HG03135 (cell line): Measurements from ENCODE around the gene ZNF700.
A peak's percentile ranks its signal among the peaks of the same experiment; 100 is the strongest.
"Not testable (repeated sequence)": the region's sequence is repeated elsewhere in the genome, so short reads cannot be mapped to it uniquely, and the experiment has no call there.

ENCODE experiments used
- ATAC-seq: cut with Tn5 transposase; IDR thresholded peaks from one replicate; pipeline ENCODE4 v1.9.1; 2021; ENCODE audit warnings: mild to moderate bottlenecking, moderate library complexity; ENCODE audit not compliant: unreplicated experiment

The ZNF700 gene

GRCh38 chr19:11938383-11938782 is 13.5 kb downstream of the ZNF700 start:
- not testable (repeated sequence) for ATAC-seq

- ATAC-seq: not testable (repeated sequence)
Measured at GRCh38 chr19:11941361-11941887, 16.5 kb downstream of the ZNF700 start.

DNA sequence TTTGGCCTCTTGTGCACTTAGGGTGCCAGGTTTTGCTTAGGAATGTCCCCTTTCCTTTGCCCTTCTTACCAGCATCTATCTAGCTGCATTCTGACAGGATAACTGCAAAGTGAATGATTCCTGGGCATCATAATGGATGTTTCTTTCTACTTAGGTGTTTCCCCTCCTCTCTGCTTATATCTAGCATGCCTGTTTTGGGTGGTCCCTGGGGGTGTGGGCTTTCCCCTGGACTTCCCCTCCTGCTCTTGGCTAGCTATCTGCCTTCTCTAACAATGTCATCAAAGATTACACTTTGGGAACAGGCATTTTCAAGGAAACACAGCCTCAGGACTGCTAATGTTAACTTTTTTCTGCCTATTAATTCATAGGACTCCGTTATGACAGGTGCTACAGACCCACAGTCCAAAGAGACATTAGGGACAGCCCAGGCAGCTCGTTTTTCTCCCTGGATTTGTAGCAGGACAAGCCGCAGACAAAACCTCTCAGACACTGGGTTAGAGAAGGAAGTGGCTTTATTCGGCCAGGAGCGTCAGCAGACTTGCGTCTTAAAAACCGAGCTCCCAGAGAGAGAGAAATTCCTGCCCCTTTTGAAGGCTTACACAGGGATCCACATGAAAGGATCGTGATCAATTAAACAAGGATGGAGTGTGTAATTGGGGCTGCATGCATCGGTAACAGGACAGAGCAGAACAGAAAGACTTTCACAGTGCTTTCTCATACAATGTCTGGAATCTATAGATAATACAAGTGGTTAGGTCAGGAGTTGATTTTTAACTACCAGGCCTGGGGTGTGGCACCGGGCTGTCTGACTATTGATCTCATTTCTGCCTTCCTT is 17.3 kb downstream of the ZNF700 start:
- no peak for ATAC-seq

DNA sequence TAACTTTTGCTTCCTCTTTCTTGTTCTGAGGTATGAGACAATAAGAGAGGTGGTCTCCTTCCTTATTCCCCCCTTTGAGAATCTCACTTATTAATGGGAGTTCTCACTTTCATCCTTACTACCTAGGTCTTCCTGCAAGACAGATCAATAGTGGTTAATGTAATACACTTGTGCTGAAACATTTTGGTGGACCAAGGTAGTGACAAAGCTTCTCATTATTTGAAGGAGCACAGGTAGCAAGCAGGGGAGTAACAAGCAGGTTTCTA is 17.9 kb downstream of the ZNF700 start:
- no peak for ATAC-seq

GRCh38 chr19:11944656-11945055 is 19.7 kb downstream of the ZNF700 start:
- ATAC-seq: no peak

- ATAC-seq: no peak
Measured at GRCh38 chr19:11948646-11949045, 23.7 kb downstream of the ZNF700 start.

DNA sequence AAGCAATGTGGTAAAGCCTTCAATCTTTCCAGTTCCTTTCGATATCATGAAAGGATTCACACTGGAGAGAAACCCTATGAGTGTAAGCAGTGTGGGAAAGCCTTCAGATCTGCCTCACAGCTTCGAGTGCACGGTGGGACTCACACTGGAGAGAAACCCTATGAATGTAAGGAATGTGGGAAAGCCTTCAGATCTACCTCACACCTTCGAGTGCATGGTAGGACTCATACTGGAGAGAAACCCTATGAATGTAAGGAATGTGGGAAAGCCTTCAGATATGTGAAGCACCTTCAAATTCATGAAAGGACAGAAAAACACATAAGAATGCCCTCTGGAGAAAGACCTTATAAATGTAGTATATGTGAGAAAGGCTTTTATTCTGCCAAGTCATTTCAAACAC is 24.3 kb downstream of the ZNF700 start:
- no peak for ATAC-seq

DNA sequence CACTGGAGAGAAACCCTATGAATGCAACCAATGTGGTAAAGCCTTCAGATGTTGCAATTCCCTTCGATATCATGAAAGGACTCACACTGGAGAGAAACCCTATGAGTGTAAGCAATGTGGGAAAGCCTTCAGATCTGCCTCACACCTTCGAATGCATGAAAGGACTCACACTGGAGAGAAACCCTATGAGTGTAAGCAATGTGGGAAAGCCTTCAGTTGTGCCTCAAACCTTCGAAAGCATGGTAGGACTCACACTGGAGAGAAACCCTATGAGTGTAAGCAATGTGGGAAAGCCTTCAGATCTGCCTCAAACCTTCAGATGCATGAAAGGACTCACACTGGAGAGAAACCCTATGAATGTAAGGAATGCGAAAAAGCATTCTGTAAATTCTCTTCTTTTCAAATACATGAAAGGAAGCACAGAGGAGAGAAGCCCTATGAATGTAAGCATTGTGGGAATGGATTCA is 24.7 kb downstream of the ZNF700 start:
- not testable (repeated sequence) for ATAC-seq

DNA sequence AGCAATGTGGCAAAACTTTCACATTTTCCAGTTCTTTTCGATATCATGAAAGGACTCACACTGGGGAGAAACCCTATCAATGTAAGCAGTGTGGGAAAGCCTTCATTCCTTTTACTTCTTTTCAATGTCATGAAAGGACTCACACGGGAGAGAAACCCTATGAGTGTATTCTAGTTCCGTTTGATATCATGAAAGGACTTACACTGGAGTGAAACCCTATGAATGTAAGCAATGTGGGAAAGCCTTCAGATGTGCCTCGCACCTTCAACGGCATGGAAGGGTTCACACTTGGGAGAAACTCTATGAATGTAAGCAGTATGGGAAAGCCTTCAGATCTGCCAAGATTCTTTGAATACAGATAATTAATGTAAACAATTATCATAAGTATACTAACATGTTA is 25.4 kb downstream of the ZNF700 start:
- ATAC-seq: no peak

DNA sequence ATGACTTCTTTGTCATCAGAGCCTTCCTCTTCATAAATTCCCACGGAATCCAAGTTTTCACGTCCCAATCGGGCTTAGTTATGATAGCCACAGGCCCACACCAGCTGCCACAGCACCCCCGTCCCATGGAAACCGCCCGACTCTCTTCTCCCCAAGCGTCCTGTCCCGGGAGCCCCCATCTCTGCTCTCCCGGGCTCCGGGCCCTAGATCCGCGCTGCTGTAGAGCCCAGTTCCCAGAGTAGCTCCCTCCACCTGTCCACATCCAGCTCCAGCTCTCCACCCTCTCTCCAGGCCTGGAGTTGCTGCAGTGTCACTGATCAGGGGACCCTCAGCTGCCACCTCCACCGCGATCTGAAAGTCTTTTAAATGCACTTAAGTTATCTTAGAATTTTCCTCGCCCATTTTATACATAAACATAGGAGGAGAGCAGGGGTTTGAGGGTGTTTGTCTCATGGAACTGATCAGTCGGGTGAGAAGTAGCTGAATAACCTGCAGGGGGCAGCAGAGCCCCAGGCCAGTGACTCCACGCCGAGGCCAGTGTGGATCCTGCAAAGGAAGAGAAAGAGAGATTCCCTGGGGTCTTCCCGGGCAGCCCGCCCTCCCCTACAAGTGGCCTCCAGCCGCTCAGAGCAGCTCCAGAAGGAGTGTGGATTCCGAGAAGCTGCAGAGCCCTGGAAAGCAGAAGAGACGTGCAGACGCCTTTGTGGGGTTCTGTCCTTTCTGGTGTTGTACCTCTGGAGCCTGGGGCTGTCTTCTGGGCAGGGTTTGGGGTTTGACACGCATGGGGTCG is 38.9 kb downstream of the ZNF700 start:
- ATAC-seq: no peak

DNA sequence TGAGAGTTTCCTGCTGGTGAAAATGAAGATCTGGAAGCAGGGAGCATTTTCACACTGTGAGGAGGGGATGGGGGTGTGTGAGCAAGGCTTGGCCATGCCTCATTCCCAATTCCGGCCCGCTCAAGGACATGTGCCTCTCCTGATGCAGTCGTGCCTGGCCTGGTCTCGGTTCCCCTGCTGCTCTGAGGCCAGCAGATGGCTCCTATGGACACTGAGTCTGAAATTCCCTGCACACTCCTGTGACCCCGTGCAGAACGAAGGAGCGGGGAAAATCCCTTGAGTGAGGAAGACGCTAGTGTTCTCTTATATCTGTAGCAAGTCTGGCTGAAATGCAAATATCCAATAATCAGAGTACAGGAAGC is 39.6 kb downstream of the ZNF700 start:
- ATAC-seq: no peak

DNA sequence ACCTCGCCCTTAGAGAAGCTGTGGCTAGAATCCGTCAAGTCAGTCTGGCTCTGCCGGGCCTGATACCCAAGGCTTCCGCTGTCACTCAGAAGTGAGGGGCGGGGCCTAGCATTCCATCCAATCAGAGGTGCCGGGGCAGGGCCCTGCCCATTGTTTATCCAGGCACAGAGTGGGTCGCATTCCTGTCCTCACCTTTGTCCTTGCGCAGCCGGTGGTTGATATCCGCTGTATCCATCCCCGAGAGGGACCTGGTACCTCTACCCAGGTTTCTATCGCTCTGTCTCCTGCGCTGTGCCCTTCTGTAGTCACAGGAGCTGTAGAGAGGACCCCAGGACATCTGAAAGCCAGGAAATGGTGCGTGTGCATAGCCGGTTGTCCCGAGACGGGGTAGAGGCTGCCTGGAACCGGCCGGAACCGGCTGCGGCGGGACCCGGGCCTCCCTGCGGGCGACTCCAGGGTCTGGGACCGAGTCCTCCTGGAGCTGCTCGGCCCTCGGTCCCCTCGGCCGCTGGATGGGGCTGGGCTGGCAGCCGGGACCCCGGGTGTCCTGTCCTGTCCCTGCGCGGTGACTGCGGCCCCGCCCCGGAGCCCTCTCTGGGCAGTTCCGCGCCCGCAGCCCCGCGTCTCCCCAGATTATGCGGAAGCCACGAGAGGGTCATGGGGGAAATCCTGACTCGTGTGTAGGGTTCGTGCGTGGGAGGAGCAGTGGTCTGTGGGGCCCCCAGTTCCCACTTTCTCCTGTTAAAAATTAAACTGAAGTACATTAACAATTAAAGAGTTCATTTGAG is 40.1 kb downstream of the ZNF700 start, which contains the start of gene ZNF763:
TSS of gene ZNF763 (plus strand) at position 183 of the 788 bp plus-strand sequence. CDS start at position 352, 169 bp downstream.
- ATAC-seq: peak; percentile 84

DNA sequence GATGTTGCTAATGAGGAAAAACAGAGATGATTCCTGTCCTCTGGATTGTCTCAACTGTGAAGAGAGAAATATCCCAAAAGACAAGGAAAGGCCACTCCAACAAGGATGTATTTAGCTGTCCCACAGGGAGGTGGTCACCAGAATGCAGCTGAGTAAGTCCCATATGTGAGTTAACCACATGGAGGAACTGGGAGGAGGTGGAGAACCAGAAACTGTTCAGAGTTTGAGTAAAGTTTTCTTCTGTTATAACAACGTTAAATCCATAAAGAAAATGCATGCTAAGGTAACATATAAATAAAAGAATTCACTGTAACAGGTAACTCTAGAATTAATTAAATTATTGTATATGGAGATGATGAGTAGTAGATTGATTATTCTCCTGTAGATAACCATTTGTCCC is 45.3 kb downstream of the ZNF700 start:
- no peak for ATAC-seq

DNA sequence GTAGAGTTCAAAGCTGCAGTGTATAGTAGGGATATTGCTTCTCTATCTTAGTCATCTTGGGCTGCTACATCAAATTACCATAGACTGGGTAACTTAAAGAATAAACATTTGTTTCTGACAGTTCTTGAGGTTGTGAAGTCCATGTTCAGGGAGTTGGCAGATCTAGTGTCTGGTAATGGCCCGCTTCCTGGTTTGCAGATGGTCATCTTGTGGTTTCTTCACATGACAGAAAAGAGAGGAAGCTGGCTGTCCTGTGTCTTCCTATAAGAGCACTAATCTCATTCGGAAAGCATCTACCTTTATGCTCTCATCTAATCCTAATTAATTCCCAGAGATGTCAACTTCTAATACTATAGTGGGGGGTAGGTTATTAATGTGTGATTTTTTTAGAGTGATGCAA is 46.1 kb downstream of the ZNF700 start:
- ATAC-seq: no peak

GRCh38 chr19:11973019-11973810 is 48.3 kb downstream of the ZNF700 start:
- no peak for ATAC-seq

DNA sequence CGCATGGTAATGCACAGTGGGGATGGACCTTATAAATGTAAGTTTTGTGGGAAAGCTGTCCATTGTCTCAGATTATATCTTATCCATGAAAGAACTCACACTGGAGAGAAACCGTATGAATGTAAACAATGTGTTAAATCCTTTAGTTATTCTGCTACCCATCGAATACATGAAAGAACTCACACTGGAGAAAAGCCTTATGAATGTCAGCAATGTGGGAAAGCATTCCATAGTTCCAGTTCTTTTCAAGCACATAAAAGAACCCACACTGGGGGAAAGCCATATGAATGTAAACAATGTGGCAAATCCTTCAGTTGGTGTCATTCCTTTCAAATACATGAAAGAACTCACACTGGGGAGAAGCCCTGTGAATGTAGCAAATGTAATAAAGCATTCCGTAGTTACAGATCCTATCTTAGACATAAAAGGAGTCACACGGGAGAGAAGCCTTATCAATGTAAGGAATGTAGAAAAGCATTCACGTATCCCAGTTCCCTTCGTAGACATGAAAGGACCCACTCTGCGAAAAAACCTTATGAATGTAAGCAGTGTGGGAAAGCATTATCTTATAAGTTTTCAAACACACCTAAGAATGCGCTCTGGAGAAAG is 53.7 kb downstream of the ZNF700 start:
- ATAC-seq: no peak

DNA sequence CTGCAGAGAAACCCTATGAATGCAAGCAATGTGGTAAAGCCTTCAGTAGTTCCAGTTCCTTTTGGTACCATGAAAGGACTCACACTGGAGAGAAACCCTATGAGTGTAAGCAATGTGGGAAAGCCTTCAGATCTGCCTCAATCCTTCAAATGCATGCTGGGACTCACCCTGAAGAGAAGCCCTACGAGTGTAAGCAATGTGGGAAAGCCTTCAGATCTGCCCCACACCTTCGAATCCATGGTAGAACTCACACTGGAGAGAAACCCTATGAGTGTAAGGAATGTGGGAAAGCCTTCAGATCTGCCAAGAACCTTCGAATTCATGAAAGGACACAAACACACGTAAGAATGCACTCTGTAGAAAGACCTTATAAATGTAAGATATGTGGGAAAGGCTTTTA is 54.6 kb downstream of the ZNF700 start:
- ATAC-seq: no peak

DNA sequence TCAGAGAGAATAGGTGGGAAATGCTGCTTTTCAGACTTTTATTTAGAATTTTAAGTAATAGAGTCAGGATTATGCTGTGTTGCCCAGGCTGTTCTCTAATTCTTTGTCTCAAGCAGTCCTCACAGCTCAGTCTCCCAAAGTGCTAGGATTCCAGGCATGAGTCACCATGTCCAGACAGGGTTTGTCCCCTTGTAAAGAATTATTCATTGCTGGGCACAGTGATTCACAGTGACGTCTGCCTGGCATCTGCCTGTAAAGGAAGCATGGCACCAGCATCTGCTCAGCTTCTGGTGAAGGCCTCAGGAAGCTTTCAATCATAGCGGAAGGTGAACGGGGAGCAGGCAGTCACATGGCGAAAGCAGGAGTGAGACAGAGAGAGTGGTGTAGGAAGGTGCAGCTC is 57.6 kb downstream of the ZNF700 start:
- ATAC-seq: no peak

DNA sequence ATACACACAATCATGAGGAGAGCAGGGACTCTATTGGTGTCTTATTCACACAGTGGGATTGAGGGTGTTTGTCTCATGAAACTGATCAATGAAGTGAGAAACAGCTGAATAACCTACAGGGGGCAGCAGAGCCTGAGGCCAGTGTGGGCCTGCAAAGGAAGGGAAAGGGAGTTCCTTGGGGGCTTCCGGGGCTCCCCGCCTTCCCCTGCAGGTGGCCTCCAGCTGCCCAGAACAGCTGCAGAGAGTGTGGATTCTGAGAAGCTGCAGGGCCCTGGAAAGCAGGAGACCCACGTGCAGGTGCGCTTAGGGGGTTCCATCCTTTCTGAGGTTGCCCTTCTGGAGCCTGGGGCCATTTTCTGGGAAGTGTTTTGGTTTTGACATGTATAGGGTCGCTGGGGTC is 60.1 kb downstream of the ZNF700 start:
- ATAC-seq: no peak

- ATAC-seq: no peak
Measured at GRCh38 chr19:11986754-11987153, 61.8 kb downstream of the ZNF700 start.
